ENCODE measurements around the gene RPS29.

GRCh38 chr14:49578141-49578540 is 8.0 kb downstream of the RPS29 start:
- TF ChIP-seq POLR2A (IDR thresholded peaks at IDR 0.05): no peak
- TF ChIP-seq CTCF (IDR thresholded peaks at IDR 0.05 in 8 of 11, conservative IDR thresholded peaks at IDR 0.05 in 3 of 11): no peak
- TF ChIP-seq POLR2AphosphoS5 (IDR thresholded peaks at IDR 0.05): no peak
